Astrocyte (in vitro differentiated cells and primary cell): ENCODE measurements around the gene PTPRM.

Experiments used
- CTCF ChIP-seq: IDR thresholded peaks from 2 replicates; pipeline ENCODE4 v1.5.1; 2011; ENCODE audit warnings: low read depth, mild to moderate bottlenecking, inconsistent platforms, low read length, moderate library complexity; ENCODE audit not compliant: insufficient read depth
- EZH2 ChIP-seq: IDR thresholded peaks from 2 replicates; pipeline ENCODE4 v1.6.1; 2012; ENCODE audit warnings: mild to moderate bottlenecking, low read length, inconsistent platforms; ENCODE audit not compliant: insufficient read depth

DNA sequence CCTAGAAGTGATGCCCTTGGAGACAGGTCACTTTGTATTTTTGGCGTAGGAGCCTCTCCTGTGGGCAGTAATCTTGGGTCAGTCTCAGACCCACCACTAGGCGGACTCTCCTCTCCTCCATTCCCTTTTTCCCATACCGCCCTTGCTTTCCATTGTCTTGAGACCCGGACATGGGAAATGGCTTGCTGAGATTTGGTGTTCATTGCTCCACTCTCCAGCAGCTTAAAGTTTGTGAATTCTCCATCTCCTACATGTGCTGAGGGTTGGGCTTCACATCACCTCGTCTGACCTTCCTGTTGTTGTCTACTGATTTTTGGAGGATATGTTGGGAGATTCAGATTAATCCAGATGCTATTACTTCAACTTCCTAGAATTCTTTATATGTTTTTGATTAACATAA lies 882.9 kb downstream of the PTPRM start:
- TF ChIP-seq EZH2: no peak
- no peak for TF ChIP-seq CTCF
